HG03558 (cell line): ENCODE measurements around the gene ARHGAP21.
"Not testable (repeated sequence)": the region's sequence is repeated elsewhere in the genome, so short reads cannot be mapped to it uniquely, and the experiment has no call there.

Source experiments
- ATAC-seq: cut with Tn5 transposase; IDR thresholded peaks from one replicate; pipeline ENCODE4 v1.9.1; 2021; ENCODE audit warnings: moderate number of reproducible peaks; ENCODE audit not compliant: unreplicated experiment; ENCODE audit errors: extremely low read depth

ARHGAP21 gene

DNA sequence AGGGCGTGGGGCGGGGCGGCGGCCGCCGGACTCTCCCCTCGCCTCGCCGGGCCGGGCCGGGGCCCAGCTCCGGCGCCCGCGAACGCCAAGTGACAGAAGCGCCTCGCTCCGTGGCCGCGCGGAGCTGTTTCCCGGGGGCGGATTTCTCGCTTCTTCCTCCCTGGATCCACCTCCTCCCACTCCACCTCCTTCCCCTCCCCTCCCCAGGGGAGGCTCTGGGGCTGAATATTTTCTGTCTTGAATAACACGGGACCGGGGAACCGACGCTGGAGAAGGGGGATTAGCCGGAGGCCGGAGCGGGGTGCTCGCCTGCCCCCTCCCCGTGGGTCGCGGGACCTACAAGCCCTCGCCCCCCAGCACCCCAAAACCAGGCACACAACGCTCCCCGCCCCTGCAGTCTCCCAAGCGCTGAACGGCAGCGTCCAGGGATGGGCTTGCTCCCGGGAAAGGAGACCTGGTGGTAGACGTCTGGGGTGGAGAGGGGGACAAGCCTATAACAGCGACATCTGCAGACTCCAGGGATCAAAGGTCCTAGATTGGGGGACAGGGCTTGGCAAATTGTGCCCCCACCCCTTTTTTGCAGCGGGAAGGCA lies at the start of gene ARHGAP21:
Gene ARHGAP21, minus strand, starts transcription at position 100 of the 593 bp plus-strand sequence. CDS start 1,988 bp downstream, outside the sequence.
- ATAC-seq: peak; percentile 13

DNA sequence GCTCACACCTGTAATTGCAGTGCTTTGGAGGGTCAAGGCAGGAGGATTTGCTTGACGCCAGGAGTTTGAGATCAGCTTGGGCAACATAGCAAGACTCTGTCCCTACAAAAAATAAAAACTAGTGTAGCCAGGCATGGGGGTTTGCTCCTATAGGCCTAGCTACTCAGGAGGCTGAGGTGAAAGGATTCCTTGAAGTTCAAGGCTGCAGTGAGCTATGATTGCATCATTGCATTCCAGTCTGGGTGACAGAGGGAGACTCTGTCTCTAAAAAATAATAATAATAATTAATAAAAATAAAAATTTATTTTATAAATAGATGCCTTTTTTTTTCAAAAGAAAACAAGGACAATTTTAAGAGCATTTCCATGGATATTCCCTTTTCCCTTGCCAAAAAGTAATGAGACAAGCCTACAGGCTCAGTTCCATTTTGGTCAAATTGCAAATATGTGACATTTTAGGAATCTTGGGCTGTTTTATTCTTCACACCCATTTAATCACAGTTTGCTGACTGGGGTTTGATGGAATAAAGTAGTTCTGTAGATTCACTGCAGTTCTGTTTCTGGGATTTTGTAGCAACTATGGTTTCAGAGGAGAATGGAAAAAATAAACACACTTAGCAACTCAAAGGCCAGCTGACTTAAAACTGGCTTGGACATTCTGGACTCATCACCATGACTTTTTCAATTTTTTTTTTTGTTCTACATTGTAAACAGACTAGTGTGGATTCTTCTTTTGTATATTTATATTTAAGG lies 48.4 kb upstream of the ARHGAP21 start:
- no peak for ATAC-seq

DNA sequence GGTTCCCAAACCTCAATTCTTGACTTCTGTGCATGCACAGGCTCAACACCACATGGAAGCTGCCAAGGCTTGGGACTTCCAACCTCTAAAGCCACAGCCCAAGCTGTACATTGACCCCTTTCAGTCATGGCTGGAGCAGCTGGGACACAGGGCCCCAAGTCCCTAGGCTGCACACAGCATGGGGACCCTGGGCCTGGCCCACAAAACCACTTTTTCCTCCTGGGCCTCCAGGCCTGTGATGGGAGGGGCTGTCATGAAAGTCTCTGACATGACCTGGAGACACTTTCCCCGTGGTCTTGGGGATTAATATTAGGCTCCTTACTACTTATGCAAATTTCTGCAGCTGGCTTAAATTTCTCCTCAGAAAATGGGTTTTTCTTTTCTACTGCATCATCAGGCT lies 41.3 kb upstream of the ARHGAP21 start:
- not testable (repeated sequence) for ATAC-seq

DNA sequence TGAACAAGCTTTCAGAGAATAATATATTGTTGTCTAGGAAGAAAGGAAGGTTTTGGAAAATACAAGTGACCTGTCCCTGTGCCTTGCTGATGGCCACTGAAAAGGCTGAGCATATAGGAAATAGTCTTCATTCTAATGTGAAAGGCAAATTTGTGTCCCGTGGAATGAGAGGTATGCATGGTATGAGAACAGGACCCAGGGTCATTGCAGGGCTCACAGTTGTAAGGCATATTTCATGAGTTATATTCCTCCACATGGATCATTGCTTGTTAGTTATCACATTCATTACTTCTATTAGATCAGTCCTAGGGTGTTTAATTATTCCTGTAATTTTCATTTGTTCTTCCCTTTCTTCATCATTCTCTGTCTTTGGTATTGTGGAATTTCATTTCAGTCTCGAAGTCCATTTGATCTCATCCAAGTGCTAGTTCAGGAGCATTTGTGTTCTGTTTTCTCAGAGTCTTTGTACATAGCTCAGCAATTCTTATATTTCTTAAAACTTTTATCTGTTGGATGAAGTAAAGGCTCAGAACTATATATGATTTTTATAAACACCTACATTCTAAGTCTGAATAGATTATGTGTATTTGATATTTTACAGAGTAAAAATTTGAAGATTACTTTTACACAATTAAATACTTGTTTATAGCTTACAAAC lies 39.4 kb upstream of the ARHGAP21 start:
- no peak for ATAC-seq

DNA sequence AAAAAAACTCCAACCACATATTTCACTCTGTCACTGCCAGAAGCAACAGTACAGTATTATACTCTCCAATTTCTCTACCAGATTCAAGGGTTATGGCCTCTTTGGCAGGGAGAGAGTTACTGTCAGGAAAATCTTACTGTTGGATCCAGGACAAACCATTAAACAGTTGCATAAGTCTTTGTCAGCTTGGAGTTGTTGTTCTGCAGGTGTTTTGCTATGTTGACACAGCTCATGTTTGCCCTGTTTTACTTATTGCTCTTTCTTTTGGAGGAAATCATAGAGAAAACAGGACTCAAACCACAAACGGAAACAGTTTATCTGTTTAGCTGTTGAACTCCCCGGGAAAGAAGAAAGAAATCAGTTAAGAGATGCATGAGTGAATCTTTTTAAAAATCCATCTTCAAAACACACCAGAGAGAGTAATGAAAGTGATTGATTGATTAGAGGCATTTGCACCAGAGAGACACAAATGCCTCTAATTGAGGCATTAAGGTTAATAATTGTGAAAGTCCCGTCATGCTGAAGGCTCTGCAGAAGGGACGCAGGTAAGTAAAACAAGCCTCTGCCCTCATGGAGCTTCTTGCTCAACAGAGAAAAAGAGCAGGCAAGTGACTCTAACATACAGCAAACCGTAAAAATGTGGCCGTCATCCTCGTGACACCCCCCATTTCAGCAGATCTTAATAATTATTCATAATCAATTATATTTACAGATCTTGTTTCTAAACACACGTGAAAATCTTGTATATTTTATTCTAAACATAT lies 38.7 kb upstream of the ARHGAP21 start:
- ATAC-seq: no peak

DNA sequence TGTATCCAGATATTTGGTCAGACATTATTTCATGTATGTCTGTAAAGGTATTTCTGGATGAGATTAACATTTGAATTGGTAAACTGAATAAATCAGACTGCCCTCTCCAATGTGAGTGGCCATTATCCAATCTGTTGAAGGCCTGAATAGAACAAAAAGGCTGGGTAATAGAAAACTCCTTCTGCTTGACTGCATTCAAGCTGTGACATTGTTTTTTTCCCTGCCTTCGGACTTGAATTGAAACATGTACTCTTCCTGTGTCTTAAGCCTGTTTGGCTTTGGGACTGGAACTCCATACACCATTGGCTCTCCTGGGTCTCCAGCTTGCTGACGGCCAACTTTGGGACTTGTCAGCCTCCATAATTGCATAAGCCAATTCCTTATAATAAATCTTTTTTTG lies 36.0 kb upstream of the ARHGAP21 start:
- no peak for ATAC-seq

DNA sequence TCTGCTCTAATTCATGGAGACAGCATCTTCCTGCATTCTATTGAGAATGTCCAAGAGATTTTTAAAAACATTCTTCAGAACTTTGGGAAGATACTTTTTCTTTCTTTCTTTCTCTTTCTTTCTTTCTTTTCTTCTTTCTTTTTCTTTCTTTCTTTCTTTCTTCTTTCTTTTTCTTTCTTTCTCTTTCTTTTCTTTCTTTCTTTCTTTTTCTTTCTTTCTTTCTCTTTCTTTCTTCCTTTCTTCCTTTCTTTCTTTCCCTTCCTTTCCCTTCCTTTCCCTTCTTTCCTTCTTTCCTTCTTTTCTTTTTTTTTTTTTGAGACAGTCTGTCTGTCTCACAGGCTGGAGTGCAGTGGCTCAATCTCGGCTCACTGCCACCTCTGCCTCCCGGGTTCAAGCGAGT lies 34.6 kb upstream of the ARHGAP21 start:
- not testable (repeated sequence) for ATAC-seq

DNA sequence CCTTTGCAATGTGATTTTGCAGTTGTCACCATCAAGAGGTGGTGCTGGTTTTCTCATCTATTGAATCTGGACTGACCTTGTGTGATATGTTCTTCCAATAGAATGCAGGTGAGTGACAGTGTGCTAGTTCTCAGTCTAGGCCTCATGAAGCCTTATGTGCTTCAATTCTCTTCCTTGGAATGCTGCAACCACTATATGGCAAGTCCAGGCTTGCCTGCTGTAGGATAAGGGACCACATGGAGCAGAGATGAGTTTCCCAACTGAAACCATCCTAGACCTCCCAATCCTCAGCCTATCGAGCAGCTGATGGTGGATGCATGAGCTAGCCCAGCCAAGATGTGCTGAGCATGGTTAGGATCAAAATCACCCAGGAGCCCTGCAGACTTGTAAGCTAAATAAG lies 32.6 kb upstream of the ARHGAP21 start:
- no peak for ATAC-seq

DNA sequence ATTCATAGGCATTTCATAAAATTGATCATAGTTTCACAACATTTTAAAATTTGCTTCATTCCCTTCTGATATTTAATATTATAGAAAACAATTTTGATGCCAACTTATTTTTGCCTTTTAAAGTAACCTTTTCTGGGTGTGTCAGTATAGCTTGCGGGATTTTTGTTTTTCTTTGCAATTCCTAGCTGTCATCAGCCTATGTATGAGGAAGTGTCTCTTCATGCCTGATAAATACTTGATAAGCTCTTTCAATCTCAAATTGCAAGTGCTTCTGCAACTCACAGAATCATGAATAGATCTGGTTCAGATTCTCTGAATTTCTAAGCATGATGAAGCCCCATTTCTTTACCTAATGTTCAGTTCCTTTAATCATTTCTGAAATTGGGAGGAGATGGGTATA lies 28.0 kb upstream of the ARHGAP21 start:
- no peak for ATAC-seq

DNA sequence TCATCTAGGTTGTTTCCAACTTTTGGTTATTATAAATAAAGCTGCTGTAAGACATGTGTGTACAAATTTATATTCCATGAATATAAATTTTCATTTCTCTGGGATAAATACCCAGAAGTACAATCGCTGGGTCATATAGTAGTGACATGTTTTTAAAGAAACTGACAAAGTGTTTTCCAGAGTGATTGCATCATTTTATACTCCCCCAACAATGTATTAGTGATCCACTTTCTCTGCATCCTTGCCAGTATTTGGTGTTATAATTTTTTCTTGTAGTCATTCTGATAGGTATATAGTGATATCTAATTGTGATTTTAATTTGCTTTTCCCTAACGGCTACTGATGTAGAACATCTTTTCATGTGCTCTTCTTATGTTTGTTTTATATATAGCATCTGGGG lies 27.0 kb upstream of the ARHGAP21 start:
- no peak for ATAC-seq

DNA sequence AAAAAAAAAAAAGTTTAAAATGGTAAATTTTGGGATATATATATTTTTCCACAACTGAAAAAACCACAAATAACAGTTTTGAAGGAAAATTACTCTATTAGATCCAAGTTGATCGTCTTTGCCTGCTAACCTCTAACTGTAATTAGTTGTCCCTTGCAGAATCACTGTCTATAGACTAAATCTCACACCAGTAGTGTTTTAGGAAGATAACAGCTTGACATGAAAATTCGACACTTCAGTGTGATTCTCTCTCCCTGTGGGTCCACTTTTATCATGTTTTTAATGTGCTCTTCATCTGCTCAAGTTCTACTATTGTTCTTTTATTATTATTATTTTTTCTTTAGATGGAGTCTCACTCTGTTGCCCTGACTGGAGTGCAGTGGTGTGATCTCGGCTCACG lies 24.5 kb upstream of the ARHGAP21 start:
- no peak for ATAC-seq

DNA sequence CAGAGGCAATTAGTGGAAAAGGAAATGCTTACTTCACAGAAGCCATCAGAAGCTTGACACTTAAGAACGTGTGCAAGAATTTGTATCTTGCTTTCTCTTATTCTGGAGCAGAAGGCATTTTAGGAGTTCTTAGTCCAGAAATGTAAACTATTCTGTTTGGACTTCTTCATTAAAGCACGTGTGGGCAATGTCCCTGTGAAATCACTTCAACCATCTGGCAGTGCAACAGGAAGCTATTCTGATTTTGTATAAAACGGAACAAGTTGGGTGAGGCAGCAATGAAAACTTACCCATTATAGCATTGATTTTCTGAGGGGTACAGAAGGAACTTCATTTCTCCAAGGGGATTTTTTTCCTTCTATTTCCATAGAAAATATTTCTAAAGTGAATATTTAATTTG lies 21.3 kb upstream of the ARHGAP21 start:
- no peak for ATAC-seq

DNA sequence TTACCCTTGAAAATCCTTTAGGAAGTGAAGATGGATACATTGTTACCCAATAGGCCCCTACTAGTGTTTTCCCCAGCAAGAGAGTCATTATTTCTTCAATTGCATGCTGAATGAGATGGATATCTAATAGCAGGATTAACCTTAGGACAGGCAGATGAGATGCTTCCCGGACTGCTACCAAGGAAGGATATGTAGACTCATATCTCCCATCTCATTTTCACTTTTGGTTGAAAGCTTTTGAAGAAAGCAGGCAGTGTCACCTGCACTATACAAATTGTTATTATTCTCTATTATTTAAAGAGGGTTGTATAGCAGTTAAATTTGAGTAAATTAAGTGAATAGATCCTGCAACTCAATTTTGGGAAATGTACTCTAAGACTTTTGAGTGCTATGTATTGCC lies 17.0 kb upstream of the ARHGAP21 start:
- no peak for ATAC-seq

DNA sequence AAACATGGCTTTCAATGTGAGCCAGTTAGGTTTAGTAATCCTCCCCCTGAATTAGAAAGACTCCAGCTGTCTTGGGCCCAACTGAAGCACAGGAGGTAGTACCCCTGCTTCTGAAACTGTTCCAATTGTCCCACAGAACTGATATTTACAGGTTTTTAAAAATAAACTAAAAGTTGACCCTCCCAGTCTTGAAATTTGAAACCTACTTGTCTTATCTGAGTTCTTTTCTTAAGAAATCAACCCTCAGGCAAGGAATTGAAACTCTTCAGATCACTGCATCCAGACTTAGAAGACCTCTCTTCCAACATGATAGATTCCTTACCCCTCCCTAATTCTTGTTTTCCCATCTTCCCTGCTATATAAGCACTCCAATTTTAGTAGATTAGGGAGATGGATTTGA lies 13.3 kb upstream of the ARHGAP21 start:
- ATAC-seq: no peak

DNA sequence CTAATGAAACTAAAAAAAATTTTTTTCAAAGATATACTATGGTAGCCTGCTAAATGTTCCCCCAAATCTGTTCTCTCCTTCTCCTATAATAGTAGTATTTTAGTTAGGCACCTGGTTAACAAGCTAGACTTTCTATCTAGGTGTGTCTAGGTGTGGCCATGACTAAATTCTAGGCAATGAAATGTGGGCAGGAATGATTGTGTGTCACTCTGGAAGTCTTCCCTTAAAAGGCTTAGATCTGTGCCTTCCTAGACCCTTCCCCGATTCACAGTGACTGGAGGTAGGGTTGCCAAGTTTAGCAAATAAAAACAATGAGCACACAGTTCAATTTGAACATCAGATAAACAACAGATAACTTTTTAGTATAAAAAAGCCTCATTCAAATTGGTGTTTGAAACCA lies 8.3 kb upstream of the ARHGAP21 start:
- no peak for ATAC-seq

DNA sequence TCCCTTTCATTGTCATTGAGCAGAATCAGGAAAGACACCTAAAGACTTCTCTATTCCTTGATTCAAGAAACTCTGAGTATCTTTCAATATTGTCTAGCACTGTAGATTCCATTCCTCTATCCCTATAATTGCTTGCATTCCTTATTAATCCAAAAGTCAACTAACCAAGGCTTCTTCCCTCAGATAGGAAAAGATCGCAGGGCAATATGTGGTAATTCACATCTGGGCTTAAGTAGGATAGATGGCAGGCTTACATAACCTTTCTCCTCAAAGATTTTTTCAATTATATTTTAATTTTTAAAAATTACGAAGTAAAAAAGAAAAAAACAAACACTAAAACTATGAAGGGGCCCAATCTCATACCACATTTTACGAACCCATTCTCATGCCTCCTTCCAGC lies 7.1 kb upstream of the ARHGAP21 start:
- ATAC-seq: no peak

DNA sequence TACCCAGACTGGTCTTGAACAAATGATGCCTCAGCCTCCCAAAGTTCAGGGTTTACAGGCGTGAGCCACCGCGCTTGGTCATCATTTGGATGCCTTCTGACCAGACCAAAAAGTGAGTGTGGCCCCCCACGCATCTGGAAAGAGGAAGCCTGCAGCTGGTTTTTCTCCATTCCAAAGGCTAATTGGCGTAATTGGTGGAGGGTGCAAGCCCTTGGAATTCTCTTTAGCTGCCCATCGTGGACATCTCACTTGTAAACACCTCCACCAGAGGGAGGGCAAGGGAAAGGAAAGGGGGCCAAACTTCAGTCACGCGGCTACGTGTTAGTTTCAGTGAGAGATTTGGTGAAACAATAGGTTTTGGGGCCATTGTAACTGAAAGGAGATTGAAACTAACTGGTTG lies 4.1 kb upstream of the ARHGAP21 start:
- no peak for ATAC-seq

DNA sequence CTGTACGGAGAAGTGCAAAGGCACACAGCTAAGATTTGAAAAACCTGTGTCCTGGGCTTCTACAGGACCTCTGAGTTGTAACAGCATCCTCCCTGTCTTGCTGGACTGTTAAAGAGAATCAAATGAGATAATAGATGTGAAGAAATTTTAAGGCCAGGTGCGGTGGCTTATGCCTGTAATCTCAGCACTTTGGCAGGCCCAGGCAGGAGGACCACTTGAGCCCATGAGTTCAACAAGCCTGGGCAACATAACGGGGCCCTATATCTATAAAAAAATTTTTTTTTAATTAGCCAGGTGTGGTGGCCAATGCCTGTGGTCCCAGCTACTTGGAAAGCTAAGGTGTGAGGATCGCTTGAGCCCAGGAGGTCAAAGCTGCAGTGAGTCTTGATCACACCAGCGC lies 2.9 kb upstream of the ARHGAP21 start:
- ATAC-seq: no peak

DNA sequence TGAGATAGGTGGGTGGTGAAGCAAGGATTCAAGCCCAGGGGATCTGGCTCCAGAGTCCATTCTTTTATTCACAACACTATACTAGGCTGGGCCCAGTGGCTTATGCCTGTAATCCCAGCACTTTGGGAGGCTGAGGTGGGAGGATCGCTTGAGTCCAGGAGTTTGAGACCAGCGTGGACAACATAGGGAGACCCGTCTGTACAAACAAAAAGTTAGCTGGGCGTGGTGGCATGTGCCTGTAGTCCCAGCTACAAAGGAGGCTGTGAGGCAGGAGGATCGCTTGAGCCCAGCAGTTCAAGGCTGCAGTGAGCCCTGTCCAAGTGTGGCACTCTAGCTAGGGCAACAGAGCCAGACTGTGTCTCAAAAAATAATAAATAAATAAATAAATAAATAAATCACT lies 2.3 kb upstream of the ARHGAP21 start:
- ATAC-seq: not testable (repeated sequence)

DNA sequence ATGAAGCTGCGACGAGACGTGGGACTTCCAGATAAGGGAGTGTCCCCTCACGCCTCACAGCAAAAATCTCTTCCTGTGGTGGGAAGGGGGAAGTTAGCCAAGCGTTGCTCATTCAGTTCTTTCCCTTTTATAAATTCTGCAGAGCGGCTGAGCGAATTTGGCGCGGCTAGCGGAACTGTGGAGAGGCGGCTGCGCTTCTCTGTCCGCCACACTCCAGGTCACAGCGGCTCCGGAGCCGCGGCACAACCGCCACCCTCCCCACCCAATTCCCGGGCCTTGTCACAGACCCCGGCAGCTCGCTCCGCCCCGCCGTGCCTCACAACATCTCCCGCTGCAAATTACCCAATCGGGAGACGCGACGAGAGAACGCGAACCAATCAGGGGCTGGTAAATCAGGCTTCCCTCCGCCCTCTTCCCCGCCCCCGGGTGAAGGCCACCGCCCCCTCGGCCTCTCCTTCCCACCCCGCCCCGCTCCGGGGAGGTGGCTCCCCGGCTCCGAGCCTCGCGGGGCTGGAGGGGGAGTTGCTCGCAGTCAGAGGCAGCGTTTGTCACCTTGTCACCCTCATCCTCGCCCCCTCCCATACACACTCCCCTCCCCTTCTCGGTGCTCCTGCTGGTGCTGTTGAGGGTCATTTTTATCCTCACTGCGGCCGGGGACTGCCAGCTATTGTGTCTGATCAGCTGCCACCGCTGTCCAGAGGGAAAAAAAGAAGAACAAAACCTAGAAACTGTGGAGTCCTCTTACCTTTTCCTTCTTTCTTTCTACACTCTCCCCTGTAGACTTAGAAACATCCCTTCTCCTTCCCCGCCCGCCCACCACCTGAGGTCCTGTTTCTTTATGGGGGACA lies 918 bp upstream of the ARHGAP21 start:
- ATAC-seq: peak; percentile 75
